ENCODE data around the gene PLCH1. TPM values are rescaled to one million over a fixed set of nuclear protein-coding genes. Genes with fewer than 3 reads are reported as not detected.

PLCH1 gene
- total RNA-seq = 10 to 100 TPM in 1 of 4 donors, under 1 TPM in 3; 0.29 to 12.0 (median 0.58) TPM

GRCh38 chr3:155744626-155745324 lies at the start of gene PLCH1:
TSS of gene PLCH1 (minus strand) at chr3:155745071. CDS start at chr3:155704224, 40,847 bp downstream.
- peak in 1 of 2 donors; percentile 18 for TF ChIP-seq POLR2A (IDR thresholded peaks at IDR 0.05)
- TF ChIP-seq, protein P1, sequence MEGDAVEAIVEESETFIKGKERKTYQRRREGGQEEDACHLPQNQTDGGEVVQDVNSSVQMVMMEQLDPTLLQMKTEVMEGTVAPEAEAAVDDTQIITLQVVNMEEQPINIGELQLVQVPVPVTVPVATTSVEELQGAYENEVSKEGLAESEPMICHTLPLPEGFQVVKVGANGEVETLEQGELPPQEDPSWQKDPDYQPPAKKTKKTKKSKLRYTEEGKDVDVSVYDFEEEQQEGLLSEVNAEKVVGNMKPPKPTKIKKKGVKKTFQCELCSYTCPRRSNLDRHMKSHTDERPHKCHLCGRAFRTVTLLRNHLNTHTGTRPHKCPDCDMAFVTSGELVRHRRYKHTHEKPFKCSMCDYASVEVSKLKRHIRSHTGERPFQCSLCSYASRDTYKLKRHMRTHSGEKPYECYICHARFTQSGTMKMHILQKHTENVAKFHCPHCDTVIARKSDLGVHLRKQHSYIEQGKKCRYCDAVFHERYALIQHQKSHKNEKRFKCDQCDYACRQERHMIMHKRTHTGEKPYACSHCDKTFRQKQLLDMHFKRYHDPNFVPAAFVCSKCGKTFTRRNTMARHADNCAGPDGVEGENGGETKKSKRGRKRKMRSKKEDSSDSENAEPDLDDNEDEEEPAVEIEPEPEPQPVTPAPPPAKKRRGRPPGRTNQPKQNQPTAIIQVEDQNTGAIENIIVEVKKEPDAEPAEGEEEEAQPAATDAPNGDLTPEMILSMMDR (IDR thresholded peaks at IDR 0.05) = no peak
- peak within 1 kb of the TSS; percentile 42 to 51 for H3K4me3 ChIP-seq
- H3K27me3 ChIP-seq = no peaks in the 10 kb centered on the region
- DNase-seq = peak; percentile 39 to 54
- no peak within 1 kb of the TSS for H3K27ac ChIP-seq
- no peaks in the 10 kb centered on the region for H3K4me1 ChIP-seq
- no peaks in the 10 kb centered on the region for H3K36me3 ChIP-seq
- intact Hi-C loops (cut with DNase I; ENCODE audit: low total_unique reads) = no loop called here
- no peaks in the 10 kb centered on the region for H3K9me3 ChIP-seq

DNA sequence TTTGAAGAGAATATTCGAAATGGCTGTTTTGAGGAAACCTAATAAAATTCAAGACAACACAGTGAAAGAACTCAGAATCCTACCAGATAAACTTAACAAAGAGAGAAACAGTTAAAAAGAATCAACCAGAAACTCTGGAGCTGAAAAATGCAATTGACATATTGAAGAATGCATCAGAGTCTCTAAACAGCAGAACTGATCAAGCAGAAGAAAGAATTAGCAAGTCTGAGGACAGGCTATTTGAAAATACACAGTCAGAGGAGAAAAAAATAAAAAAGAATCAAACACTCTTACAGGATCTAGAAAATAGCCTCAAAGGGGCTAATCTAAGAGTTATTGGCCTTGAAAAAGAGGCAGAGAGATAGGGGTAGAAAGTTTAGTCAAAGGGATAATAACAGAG lies 47.7 kb upstream of the PLCH1 start:
- Histone ChIP-seq H3K36me3 (no peaks in the 10 kb centered on the region), H3K27ac (no peak overlapping the region), H3K9me3 (peaks cover 0 to 6% of the 10 kb centered on the region in 2 donors), H3K4me1 (no peaks in the 10 kb centered on the region), H3K27me3 (no peaks in the 10 kb centered on the region), H3K4me3 (no peak overlapping the region)
- intact Hi-C loops (cut with DNase I; ENCODE audit: low total_unique reads) = no loop called here
- DNase-seq = no peak
- TF ChIP-seq POLR2A (IDR thresholded peaks at IDR 0.05) = no peak
- TF ChIP-seq, protein P1 (IDR thresholded peaks at IDR 0.05) = no peak

GRCh38 chr3:155791190-155791589 lies 46.3 kb upstream of the PLCH1 start:
- no peak overlapping the region for H3K4me3 ChIP-seq
- no peak for DNase-seq
- no peaks in the 10 kb centered on the region for H3K36me3 ChIP-seq
- H3K9me3 ChIP-seq = peaks cover 0 to 6% of the 10 kb centered on the region in 2 donors
- no peaks in the 10 kb centered on the region for H3K4me1 ChIP-seq
- intact Hi-C loops (cut with DNase I; ENCODE audit: low total_unique reads) = no loop called here
- TF ChIP-seq, protein P1 (IDR thresholded peaks at IDR 0.05) = no peak
- no peak for TF ChIP-seq POLR2A (IDR thresholded peaks at IDR 0.05)
- no peak overlapping the region for H3K27ac ChIP-seq
- no peaks in the 10 kb centered on the region for H3K27me3 ChIP-seq

- no peaks in the 10 kb centered on the region for H3K27me3 ChIP-seq
- no peaks in the 10 kb centered on the region for H3K36me3 ChIP-seq
- TF ChIP-seq, protein P1 (IDR thresholded peaks at IDR 0.05) = no peak
- no peak for TF ChIP-seq POLR2A (IDR thresholded peaks at IDR 0.05)
- H3K27ac ChIP-seq = no peak overlapping the region
- intact Hi-C loops (cut with DNase I; ENCODE audit: low total_unique reads) = no loop called here
- peaks cover 0 to 6% of the 10 kb centered on the region in 2 donors for H3K9me3 ChIP-seq
- no peak overlapping the region for H3K4me3 ChIP-seq
- DNase-seq = no peak
- no peaks in the 10 kb centered on the region for H3K4me1 ChIP-seq
These were observed 45.5 kb upstream of the PLCH1 start for GRCh38 chr3:155790272-155790925.

DNA sequence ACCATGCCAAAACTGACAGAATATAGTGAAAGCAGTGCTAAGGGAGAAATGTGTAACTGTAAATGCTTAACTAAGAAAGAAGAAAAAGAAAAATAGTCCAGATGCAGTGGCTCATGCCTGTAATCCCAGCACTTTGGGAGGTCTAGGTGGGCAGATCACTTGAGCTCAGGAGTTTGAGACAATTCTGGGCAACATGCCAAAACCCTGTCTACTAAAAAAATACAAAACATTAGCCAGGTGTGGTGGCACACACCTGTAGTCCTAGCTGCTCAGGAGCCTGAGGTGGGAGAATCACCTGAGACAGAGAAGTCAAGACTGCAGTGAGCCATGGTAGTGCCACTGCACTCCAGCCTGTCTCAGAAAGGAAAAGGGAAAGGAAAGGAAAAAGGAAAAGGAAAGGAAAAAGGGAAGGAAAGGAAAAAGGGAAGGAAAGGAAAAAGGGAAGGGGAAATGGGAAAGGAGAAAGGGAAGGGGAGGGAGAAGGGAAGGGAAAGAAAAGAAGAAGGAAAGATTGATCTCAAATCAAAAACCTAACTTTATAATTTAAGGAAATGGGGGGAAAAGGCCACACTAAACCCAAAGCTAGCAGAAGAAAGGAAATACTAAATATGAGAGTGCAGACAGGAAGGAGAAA lies 40.9 kb upstream of the PLCH1 start:
- no peak overlapping the region for H3K27ac ChIP-seq
- intact Hi-C loops (cut with DNase I; ENCODE audit: low total_unique reads) = no loop called here
- DNase-seq = no peak
- no peaks in the 10 kb centered on the region for H3K4me1 ChIP-seq
- no peak for TF ChIP-seq POLR2A (IDR thresholded peaks at IDR 0.05)
- TF ChIP-seq, protein P1 (IDR thresholded peaks at IDR 0.05) = no peak
- H3K4me3 ChIP-seq = no peak overlapping the region
- H3K9me3 ChIP-seq = no peaks in the 10 kb centered on the region
- no peaks in the 10 kb centered on the region for H3K27me3 ChIP-seq
- no peaks in the 10 kb centered on the region for H3K36me3 ChIP-seq

Data from uterus (tissue), 4 donors.